Measurements from ENCODE around the gene LIN7C. TPM values are rescaled to one million over a fixed set of nuclear protein-coding genes. Genes with fewer than 3 reads are reported as not detected.

Gene LIN7C
- total RNA-seq (2022; extraction: Qiagen RNA extraction), result 6.3 to 8.6 TPM (median 7.3 TPM) in 5 replicates

DNA sequence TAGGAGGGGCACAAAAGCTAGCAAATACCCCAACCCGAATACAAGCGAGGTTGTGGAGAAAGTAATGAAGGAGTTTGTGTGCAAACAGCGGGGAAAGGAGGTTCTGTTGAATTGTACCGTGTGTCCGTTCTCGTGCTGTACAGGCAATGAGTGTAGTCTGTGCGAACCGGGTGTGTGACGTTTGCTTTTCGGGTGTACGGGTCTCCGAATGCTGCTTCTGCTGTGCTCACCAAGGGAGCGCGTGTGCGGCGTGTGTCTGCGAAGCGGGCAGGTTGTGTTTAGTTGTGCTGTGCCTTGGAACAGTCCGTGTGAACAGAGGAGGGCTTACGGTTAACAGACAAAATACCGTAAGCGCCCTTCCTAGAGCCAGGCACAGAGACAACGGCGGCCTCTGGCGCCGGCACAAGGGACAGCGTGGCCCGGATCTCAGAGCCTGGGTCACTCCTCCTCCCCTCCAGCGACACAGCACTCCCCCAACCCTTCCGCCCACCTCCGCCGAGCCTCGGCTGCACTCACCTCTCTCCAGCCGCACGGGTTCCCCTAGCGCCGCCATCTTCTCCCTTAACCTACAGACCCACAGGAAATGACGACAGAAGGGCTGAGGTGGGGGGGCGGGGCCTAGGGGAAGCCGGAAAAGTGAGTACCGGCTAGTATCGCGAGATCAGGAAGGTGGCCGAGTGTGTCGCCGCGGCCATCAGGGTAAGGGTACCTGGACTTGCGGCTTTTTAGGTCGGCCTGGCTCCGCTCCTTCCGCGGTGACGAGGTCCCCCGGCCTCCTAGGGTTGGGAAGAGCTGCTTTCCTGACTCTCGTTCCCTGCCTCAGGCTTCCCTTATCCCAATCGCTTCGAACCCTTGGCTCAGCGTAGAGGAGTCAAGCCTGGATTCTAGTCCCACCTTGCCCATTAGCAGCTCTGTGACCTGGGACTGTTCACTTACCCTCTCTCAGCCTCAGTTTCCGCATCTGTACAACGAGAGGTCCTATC, at the start of gene LIN7C:
LIN7C (minus strand) TSS at position 570 of the 983 bp plus-strand sequence; CDS start at position 553, 17 bp downstream.

DNA sequence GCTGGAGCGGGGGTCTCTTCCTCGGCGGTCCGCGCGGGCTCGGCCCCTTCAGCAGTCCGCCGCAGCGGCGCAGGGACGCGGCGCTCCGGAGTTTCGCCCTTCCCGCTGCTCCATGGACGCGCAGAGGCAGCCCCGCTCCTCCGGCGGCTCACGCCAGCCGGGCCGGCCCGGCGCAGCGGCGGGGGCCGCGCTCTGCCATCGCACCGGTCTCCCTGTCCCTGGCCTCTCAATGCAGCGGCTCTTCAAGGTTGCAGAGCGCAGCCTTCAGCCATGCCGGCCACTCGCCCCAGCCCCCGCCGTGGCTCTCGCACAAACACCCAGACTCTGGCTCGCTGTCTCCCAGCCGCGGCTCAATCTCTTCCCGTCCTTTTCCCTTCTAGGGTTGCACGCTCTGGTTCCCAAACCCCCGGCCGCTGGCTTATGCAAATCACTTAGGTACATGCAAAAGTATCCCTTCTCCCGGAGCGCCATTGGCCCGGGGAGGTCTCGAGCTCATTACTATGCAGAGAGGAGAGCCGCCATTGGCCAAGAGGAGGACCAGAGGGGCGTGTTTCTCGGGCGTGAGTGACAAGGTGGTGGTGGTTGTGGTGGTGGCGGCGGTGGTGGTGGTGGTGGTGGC, 34.1 kb downstream of the LIN7C start, which contains the start of gene LGR4:
LGR4 (minus strand) TSS at position 393 of the 619 bp plus-strand sequence. CDS start 488 bp downstream, outside the sequence.

Other genes starting within 250 kb of the LIN7C start
- gene CCDC34, start 143.6 kb downstream of the LIN7C start, total RNA-seq (2022; extraction: Qiagen RNA extraction), result 26.7 to 31.6 TPM (median 27.9 TPM) in 5 replicates
- 31.5 to 55.3 TPM (median 43.9 TPM) in 5 replicates for gene LGR4, start 34.0 kb downstream of the LIN7C start, total RNA-seq (2022; extraction: Qiagen RNA extraction)
- 7.8 to 9.5 TPM (median 9.1 TPM) in 5 replicates for gene BDNF, start 193.7 kb upstream of the LIN7C start, total RNA-seq (2022; extraction: Qiagen RNA extraction)

All from A549 treated with dexamethasone at 1 μM for 4 hours (cell line).